ENCODE measurements around the gene CLEC18C.
"Not testable (repeated sequence)": the region's sequence is repeated elsewhere in the genome, so short reads cannot be mapped to it uniquely, and the experiment has no call there.

GRCh38 chr16:70188608-70188915 lies 15.0 kb downstream of the CLEC18C start:
- TF ChIP-seq, protein P1, sequence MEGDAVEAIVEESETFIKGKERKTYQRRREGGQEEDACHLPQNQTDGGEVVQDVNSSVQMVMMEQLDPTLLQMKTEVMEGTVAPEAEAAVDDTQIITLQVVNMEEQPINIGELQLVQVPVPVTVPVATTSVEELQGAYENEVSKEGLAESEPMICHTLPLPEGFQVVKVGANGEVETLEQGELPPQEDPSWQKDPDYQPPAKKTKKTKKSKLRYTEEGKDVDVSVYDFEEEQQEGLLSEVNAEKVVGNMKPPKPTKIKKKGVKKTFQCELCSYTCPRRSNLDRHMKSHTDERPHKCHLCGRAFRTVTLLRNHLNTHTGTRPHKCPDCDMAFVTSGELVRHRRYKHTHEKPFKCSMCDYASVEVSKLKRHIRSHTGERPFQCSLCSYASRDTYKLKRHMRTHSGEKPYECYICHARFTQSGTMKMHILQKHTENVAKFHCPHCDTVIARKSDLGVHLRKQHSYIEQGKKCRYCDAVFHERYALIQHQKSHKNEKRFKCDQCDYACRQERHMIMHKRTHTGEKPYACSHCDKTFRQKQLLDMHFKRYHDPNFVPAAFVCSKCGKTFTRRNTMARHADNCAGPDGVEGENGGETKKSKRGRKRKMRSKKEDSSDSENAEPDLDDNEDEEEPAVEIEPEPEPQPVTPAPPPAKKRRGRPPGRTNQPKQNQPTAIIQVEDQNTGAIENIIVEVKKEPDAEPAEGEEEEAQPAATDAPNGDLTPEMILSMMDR (IDR thresholded peaks at IDR 0.05; ENCODE audit: low read length), result not testable (repeated sequence)
- TF ChIP-seq EZH2 (optimal IDR thresholded peaks at IDR 0.05; ENCODE audit: low read depth, low read length), result not testable (repeated sequence)

Data from MM.1S (cell line).